OCI-M2 (cell line): Measurements from ENCODE around the gene SIPA1L3.
"Not testable (repeated sequence)": the region's sequence is repeated elsewhere in the genome, so short reads cannot be mapped to it uniquely, and the experiment has no call there.

ENCODE experiments used
- DNase-seq: peaks from one replicate; lab custom pipeline; 2025; ENCODE audit not compliant: unreplicated experiment; lab: John Stamatoyannopoulos, UW

Gene SIPA1L3

DNA sequence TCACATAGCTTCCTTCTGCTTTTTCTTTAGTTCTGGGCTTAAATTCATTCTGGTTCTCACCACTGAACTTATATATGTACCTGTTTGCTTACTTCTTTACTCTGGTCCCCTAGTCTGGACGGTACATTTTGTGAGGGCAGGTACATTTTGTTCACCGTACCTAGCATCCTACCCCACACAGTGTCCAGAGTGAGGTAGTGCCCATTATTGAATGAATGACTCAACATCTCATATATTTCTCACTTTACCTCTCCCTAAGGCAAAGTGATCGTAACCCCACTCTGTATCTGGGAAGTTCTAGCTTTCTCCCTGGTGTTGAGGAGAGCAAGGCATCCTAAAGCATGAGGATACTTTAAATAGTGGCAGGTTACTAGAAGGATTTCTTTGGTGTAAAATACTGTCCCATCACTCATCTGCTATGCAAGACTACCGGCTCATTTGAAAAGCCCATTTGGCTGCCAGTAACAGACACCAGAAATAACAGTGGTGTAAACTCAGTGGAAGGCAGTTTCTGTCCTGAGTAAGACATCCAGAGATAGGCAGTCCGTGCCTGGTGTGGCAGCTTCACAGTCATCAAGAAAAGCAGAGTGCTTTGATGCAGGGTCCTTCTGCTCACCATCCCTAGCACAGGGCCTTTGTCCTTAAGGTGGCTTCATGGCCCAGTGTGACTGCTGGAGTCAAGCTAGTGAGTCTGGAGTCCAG lies 111.8 kb downstream of the SIPA1L3 start:
- DNase-seq: no peak

DNA sequence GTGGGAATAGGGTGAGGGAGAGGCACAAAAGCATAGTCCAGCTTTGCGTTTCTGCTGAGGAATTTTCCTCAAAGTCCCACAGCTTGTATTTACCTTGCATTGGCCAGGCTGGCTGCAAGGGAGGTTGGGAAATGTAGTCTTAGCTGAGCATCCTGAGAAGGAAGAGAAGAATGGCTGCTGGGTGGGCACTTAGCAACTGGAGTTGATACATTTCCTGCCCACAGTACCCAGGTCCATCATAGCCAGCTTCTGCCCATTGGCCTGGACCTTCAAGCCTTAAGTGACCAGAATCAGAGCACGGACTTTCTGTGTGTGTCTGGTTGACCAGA lies 112.4 kb downstream of the SIPA1L3 start:
- no peak for DNase-seq

DNA sequence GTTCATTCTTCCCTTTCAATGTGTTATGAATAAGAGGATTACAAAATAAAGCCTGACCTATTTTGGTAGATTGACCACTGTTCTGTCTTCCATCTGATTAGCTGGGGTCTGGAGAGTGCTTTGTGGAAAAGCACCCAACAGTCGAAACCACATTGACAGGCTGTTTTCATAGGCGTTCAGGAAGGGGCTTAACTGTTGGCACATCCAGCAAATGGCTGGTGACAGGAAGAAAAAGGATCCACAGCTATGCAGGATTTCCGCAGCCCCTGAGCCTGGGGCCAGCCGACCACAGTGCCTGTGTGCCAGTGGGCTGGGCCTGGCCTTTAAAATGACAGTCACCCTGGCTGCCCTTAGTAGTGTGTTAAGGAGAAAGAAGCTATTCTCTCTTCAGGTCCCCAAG lies 113.3 kb downstream of the SIPA1L3 start:
- no peak for DNase-seq

DNA sequence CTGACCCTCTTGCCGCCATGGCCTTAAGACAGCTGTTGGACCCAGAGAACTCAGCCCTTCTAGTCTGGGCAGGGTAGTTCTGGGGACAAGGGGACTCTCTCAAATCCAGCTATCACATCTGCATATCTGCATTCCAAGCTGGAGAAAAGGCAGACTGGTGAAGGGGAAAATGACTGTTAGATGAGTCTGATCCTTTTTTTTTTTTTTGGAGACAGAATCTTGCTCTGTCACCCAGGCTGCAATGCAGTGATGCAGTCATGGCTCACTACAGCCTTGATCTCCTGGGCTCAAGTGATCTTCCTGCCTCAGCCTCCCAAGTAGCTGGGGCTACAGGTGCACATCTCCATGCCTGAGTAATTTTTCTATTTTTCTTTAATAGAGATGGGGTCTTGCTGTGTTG lies 114.3 kb downstream of the SIPA1L3 start:
- DNase-seq: no peak

DNA sequence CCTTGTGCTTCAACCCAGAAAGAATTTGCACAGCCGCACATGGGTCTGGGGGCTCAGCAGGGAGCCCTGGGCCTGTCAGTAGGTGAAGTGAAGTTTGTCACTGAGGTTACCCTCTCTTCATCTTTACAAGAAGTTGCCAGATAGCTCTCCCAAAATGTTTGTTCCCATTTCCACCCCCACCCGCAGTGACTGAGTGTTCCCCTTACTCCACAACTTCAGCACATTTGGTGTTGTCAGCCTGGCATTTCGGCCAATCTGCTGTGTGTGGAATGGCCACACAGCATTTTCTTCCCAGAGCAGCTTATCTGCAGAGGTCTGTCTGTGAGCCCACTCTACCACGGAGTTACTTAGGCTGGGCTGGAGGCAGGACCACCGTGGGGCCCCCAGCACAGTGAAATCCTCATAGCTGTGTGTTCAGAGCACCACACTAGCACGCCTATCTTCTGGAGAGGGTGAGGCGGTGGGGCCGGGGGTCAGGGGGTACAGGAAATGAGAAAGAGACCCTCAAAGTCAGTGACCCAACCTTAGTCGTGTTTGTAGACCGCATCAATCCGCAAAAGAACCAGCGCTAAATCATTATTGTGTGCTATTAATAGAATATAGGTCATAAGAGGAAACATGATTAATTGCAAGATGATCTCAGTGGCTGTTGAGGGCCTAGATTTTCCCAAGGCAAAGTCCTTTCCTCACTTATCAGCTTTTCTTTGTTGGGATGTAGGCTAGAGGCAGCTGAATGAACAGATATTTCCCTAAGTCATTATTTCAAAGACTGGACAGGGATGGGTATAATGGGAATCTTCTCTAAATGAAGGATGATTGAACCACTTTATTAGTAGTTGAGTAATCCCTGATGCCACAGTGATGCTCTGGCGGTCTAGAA lies 116.0 kb downstream of the SIPA1L3 start:
- DNase-seq: no peak

DNA sequence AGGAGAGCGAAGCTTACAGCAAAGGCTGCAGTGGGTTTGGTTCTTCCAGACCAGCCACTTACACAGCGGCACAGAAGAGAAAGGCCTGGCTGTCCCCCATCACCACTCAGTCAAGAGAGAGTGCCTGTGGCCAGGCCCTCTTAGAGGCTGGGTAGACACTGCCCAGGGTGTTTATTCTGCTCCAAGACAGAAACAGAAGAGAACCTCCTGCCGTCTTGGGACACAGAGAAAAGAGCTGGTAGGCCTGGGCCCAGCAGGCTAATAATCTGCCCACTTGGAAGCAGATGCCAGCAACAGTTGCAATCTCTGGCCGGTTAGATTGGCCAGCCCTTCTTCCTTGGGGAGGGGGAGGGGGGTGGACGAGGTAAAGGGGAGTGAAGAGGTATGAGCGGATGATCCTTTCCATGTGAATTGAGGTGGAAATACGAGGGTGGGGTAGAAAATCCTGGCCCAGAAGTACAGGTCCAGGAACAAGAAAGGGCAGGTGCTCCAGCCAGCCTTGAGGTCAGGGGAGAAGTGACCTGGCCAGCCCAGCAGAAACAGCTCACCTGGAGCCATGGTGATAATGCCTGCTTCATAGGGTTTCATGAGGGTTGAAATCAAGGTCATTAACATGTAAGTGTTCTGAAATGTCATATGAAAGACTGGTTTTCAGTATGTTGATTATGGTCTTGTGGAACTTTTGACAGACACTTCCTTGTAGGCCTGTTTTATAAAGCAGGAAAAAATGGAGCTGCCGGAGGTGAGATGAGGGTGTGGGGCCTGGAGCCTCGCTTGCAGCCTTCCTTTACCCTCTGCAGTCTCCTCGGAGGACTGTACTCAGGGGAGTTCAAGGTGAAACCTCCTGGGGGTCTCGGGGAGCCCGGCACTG lies 116.9 kb downstream of the SIPA1L3 start:
- no peak for DNase-seq

DNA sequence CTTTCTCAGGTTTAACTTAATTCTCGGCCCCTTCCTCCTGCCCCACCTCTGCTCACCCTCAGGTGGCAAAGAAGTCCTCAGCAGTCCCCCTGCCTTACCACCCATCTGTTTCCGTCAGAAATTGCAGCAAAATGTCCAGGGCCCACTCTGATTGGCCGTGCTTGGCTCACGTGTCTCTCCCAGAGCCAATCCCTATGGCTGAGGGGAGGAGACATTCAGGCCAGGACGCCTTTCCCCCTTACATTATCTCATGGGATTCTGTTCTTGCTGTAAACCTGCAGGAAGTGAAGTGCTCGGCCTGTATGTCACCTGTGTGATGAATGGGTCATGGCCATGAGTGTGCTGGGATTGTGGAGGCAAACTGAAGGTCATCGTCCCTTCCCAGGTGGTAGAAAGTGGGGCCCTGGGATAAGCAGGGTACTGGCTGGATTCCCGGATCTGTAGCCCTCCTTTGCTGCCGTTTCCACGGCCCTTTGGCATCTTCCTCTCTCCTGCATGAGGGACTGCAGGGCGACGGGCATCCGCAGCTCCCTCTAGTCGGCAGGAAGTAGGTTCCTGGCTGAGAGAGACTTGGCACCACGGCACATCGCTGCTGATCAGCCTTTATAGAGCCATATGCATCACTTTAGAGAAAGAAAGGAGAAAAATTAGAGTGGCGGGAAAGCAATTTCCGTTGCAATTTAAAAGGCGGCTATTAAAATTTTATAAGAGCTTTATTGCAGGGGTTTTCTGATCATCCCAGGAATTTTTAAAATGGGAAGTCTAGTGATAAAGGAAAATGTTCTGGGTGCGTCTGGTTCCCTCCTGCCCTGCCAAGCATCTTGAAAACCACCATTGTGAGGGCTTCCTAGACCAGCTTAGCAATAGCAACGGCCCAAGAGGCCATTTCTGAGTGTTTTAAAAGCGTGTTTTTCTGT lies 118.2 kb downstream of the SIPA1L3 start:
- DNase-seq: no peak

DNA sequence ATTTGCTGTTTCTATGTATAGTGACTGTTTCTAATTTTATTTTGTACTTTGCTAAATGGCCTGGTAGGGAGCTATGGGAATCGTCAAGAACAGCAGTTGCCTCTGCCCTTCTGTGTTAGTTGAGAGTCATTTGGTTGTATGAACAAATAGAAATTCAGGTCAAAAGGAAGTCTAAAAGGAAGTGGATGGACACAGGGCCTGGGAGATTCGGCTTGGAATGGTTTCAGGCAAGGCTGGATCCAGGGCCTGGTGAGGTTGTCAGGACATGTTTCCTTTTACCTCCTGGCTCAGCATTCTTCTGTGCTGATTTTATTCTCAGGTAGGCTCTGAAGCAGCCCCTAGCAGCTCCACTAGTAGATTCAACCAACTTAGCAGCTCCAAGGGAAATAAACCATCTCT lies 118.9 kb downstream of the SIPA1L3 start:
- DNase-seq: no peak

DNA sequence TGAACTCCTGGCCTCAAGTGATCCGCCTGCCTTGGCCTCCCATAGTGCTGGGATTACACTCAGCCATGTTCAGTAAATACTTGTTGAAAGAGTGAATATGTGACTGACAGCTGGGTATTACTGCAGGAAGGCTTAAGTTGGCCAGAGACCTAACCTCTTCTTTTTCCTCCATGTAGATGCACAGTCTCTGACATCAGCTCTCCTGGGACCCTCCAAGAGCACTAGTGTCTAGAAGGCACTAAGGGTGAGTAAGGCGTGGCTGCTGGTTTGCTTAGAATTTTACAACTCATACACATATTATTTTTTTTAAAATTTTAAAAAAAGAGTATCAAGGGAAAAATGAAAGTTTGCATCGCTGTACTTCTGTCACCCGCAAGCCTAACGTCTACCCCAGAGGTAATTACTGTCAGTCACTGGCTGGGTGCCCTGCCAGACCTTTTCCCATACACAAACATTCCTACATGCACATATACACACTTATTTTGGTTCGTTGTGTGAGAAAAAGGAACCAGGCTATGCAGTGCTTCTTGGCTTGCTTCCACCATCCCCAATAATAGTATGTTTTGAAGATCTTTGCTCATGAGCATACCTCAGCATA lies 122.0 kb downstream of the SIPA1L3 start:
- DNase-seq: no peak

DNA sequence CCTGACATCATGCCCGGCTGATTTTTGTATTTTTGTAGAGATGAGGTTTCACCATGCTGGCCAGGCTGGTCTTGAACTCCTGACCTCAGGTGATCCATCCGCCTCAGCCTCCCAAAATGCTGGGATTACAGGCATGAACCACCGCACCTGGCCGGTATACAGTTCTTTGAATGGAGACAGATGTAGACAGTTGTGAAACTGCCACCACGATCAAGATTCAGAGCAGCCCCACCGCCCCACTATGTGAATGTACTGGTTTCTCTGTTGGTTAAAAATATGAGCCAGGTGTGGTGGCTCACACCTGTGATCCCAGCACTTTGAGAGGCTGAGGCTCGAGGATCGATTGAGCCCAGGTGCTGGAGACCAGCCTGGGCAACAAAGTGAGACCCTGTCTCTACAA lies 123.0 kb downstream of the SIPA1L3 start:
- DNase-seq: not testable (repeated sequence)

DNA sequence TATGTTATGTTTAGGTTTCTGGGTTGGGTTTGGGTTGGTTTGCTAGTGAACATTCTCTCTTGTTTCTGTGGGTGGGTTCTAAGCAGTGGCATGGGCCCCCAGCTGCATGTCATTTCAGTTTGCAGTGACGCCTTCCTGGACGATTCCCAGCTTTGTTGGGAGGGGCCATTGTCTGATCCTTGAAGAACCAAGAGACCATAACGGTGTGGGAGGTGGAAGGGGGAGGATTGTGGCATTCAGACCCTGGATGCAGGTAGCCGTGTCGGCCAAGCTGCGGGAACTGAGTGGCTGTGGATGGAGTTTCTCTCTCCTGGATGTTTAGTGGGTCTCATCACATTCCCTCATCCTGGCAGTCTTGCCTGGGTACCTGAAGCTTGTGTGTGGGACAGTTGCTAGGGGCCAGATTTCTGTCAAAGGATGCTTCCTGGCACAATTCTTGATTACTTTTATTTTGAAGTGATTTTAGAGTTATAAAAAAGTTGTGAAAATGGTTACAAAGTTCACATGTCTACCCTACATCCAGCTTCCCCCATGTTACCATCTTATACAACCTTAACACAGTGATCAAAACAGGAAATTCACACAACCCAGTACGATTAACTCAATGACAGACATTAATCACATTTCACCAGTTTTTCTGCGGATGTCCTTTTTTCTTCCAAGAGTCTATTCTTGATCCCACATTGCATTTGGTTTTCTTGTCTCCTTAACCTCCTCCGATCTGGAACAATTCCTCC lies 123.8 kb downstream of the SIPA1L3 start:
- DNase-seq: no peak

DNA sequence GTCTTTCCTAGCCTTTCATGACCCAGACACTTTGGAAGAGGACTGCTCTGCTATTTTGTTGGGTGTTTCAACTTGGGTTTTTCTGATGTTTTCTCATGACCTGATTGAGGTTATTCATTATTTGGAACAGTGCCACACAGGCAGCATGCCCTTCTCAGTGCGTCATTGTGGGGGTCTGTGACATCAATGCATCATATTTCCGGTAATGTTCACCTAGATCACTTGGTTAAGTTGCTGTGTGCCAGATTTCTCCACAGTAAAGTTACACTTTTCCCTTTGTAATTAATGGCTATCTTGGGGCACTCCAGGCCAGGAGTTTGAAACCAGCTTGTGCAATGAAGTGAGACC lies 124.4 kb downstream of the SIPA1L3 start:
- no peak for DNase-seq

DNA sequence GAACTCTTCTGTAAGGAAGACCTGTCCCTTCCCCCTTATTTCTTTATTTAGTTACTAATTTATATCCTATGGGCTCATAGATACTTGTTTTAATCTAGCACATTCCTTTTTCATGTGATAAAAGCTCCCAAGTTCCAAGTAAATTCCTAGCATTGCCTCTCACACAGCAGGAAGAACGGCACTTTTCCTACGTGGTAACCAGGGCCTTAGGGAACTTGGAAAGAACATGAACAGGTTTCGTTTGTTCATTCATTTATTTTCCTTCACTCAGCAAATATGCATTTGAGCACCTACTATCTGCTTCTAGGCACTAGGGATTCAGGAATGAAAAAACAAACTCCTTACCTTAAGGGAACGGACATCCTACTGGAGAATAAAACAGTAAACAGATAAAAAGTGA lies 125.1 kb downstream of the SIPA1L3 start:
- DNase-seq: no peak

DNA sequence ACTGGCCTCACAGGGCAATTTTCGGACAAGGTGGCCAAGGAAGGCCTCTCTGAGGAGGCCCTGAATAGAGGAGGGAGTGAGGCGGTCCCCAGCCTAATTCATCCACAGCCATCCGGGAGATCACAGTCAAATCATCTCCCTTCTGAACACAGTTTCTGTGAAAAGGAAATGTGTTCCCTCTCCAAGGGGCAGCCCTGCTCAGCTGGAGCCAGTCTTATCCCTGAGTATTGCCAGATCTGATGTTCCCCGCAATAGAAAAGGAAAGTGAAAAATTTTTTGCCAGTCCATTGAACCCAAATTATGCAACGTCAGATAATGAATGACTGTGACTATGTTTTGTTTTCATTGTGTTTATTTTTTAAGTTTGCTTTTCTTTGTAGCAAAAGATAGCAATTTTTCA lies 125.9 kb downstream of the SIPA1L3 start:
- DNase-seq: no peak

DNA sequence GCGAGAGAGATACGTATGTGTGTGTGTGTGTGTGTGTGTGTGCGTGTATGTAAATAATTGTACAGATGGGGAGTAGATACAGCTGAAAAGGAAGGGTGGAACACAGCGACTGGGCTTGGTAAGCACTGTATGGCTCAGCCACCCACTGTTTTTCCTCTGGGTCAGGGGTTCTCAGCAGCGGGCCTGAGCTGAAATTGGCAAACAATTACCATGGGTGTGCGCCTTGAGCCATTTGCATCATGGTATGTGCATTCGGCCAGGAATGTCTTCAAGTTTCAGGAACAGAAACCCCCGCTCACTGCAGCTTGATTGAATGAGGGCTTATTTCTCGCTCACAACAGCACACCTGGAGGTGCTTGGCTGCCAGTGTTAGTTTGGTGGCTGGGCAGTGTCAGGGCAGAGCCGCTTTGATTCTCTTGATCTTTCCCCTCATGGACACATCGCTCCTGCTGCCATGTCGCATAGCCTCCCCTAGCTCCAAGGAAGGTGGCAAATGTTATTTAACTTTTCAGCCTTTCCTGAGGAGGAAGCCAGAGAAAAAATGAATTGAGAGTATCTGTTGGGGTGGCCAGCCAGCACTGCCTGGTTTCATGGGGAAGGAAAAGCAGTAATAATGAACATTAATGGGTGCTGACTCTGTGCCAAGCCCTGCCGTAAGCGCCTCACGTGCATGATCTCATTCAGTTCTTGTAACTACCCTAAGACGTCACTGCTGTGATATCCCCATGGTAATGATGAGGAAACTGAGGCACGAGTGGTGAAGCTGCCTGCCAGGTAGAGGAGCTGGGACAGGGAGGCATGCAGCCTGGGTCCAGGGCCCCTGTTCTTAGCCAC lies 126.9 kb downstream of the SIPA1L3 start:
- DNase-seq: no peak

DNA sequence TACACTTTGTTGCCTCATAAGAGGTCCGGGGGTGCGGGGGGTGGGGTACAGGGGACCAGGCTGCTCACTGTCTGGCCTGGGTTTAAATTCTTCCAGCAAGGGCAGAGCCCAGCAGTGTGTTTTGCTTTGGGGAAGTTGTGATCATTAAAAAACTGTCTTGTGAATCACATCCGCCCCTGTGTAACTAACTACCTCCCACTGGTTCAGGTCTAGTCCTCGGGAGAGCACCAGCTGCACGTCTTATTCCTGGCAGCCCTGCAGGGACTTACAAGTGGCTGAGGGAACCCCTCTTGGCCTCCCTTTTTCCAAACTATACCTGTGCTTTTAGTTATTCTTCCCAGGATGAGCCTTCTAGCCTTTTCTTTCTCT lies 127.5 kb downstream of the SIPA1L3 start:
- no peak for DNase-seq

DNA sequence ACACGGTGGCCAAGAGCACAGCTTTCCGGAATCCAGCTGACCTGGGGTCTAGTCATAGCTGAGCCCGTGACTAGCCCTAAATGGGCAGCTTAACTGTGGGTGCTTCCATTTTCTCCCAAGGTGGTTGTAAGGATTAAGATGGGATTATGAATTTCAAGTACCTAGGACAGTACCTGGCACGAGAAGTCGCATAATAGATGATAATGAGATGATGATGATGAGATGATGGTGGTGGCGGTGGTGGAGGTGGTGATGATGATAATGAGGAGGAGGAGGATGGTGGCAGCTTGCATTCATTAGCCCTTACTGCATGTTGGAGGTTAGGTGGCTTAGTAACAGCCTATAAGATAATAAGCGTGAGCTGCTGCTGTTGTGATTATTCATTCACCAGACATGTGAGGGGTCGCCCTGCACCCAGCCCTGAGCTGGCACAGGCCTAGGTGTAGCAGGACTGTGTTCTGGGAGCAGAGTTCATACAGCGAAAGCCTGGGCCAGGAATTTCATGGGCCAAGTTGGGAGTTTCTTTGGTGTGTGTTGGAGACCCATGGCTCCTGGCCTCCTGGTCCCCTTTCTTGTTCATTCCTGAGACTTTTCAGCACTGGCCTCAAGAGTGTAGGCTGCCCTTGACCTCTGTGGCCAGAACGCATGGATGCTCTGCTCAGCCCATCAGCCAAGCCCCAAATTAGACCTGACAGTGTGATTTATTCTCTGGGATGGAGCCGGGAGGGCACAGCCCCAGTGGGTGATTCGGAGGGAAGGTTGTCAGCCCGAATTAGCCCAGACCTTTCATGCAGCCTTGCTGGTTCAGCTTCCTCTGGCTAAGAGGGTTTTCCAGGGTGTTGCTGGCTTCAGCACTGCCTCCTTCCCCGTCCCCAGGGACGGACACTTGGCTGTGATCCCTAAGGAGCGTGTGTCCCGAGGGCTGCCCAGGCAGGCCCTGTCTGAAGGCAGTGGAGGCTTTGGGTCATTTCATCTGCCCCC lies 128.8 kb downstream of the SIPA1L3 start:
- DNase-seq: no peak
